CD4-positive, alpha-beta T cell treated with Interleukin-2 at 100 ng/mL for 4 hours (primary cell): ENCODE measurements around the gene UBE2V1.

Source experiments
- DNase-seq: peaks from one replicate; pipeline ENCODE4 v3.0.0-alpha.2; 2020; ENCODE audit warnings: low spot score

The UBE2V1 gene

DNA sequence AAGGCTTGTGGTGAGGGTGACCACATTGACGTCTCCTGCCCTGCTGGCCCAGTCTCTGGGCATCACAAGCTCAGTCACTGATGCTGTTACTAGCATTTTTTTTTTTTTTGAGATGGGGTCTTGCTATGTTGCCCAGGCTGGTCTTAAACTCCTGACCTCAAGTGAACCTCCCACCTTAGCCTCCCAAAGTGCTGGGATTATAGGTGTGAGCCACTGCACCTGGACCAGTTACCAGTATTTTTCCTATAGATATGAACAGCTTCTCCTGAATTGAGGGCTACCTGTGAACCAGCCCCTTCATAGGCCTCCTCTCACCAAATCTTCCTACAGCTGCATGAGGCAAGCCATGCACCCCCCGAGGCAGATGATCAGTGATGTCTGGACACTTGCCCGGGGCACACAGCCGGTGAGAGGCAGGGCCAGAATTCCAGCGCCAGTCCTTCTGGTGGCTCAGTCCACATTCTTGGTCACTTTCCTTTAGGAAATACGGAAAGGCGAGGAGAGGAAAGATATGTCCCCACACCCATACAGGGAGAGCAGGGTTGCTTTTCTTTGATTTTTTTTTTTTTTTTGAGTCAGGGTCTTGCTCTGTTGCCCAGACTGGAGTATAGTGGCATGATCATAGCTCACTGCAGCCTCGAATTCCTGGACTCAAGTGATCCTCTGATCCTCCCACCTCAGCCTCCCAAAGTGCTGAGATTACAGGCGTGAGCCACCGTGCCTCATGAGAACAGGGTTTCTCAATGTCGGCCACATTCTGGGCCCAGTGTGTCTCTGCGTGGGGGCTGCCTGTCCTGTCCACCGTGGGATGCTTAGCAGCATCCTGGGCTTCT lies 50.7 kb downstream of the UBE2V1 start:
- no peak for DNase-seq

DNA sequence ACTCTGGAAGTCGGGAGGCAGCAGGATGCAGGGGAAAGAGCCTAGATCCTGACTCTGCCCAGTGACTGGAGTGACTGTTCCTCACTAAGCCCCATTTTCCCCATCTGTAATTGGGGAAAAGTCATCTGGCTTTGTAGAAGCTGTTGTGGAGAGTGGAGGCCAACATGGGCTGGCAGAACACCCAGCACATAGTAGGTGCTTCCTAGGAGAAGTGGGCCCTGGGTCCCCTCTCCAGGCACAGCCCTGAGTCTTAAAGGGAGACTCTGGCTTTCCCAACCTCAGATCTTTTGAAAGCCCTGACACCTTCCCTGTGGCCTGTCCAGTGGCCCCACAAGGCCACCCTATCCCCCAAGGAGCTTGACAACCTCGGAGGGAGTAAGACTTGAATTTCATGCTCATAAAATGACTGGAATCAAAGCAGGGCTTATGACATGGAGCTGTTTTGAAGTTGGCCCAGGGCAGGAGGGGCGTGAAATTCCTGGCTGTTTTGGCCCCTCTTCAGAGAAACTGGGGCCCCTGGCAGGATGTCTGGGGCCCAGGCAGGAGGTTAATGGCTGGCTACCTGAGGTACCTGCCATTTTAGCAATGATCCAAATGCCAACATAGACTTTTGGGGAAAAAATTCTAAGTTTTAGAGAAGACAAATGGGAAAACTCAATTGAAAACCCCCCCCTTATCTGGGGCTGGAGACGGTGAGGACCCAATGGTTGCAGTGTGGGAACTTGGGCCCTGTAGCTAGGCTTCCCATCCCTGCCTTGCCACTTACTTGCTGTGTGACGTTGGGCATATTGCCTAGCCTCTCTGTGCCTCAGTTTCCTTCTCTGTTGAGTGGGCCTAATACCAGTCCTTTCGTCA lies 51.6 kb downstream of the UBE2V1 start:
- no peak for DNase-seq

DNA sequence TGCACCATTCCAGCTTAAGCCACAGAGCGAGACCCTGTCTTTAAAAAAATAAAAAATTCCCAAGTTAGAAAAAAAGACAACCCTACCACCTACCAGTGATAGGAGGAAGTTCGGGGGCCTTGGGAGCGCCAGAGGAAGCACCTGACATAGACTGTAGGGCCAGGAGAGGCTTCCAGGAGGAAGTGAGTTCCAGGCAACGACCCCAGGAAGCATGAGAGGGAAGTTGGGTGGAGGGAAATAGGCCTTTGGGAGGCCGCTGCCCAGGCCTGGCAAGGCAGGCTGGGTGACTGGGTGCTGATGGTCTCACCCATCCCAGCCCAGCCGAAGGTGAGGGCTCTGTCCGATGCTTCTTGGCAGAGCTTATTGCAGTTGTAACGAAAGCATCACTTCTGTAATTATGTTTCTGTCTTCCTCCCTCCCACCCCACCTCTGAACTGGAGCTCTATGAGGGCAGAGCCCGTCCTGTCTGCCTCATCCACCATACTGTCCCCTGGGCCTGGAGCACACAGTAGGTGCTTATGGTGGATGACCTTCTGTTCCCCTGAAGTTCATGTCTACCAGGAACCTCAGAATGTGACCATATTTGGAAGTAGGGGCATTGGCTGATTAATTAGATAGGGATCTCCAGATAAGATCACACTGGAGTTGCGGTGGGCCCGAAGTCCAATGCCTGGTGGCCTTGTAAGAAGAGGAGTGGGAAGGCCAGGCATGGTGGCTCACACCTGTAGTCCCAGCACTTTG lies 54.1 kb downstream of the UBE2V1 start:
- DNase-seq = no peak

DNA sequence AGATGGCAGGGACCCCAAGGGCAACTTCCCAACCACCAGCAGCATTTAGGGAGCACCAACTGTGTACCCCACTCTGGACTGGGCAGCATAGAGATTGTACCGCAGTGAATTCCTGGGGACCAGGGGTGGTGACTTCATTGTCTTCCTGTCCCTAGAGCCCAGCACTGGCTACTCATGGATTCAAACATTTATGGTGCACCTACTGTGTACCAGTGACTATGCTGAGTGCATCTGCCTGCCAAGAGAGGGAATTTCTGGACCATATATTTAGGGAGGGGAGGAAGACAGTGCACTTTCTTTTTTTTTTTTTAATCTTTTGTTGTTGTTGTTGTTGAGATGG lies 55.3 kb downstream of the UBE2V1 start:
- DNase-seq = no peak

DNA sequence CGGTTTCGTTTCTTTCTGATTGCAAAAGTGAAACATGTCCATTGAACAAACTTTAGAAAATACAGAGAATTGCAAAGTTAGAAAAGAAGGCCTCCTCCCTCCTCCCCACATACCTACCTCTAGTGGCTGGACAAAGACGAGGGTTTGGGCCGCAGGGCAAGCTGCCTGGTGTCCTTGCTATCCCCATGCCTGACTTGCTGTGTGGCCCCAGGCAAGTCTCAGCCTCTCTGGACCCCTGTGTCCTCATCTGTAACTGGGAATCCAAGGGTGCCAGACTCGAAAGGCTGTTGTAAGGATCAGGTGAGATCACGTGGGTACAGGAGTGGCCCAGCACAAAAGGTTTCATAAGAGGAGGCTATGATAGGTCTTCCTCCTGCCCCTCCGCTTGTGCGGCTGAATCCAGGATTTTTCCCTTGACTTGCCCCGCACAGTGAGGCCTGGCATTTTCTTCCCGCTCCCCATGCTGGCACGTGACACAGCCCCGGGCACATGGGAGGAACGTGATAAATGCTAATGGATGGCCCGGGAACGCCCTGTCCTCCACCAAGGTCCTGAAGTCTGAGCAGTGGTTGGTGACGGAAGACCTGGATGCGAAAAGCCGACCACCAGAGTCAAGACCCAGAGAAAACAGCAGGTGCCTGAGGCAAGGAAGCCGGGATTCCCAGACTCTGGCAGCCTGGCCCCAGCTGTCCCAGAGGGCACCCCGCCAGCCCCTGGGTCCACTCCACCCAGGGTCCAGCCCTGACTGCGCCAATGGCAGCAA lies 55.8 kb downstream of the UBE2V1 start:
- DNase-seq = no peak

DNA sequence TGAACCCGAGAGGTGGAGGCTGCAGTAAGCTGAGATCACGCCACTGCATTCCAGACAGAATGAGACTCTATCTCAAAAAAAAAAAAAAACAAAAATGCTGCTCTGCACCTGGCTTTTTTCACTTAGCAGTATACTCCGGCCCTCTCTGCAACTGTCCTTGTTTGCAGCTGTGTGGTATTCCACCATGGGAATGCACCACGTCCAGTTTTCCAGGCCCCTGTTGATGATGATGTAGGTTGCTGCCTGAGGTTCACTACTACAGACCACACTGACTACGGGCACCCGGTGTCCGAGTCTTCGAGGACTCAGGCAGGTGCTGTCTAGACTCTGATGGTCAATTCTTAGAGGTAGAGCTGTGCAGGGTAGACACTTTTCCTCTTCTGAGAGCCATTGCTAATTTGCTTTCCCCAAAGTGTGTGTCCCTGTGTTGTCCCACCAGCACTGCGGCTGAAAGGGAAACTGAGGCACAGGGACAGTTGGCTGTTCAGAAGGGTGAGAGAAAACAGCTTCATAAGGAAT lies 56.5 kb downstream of the UBE2V1 start:
- no peak for DNase-seq

DNA sequence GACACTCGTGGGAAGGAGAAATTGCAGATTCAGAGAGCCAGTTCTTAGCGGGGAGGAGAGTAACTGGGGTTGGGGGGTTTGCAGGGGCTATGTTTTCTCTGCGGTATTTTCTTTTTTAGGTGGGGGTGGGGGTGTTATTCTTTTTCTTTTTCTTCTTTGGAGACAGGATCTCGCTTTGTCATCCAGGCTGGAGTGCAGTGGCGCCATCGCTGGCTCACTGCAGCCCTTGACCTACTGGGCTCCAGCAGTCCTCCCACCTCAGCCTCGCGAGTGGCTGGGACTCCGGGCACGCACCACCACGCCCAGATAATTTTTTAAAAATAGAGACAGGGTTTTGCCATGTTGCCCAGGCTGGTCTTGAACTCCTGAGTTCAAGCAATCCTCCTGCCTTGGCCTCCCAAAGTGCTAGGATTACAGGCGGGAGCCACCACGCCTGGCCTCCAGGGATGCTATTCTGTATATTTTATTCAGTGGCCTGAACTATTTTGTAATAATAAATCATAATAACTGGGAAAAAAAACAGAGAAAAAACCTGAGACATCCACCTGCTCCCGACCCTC lies 57.3 kb downstream of the UBE2V1 start:
- DNase-seq = no peak

DNA sequence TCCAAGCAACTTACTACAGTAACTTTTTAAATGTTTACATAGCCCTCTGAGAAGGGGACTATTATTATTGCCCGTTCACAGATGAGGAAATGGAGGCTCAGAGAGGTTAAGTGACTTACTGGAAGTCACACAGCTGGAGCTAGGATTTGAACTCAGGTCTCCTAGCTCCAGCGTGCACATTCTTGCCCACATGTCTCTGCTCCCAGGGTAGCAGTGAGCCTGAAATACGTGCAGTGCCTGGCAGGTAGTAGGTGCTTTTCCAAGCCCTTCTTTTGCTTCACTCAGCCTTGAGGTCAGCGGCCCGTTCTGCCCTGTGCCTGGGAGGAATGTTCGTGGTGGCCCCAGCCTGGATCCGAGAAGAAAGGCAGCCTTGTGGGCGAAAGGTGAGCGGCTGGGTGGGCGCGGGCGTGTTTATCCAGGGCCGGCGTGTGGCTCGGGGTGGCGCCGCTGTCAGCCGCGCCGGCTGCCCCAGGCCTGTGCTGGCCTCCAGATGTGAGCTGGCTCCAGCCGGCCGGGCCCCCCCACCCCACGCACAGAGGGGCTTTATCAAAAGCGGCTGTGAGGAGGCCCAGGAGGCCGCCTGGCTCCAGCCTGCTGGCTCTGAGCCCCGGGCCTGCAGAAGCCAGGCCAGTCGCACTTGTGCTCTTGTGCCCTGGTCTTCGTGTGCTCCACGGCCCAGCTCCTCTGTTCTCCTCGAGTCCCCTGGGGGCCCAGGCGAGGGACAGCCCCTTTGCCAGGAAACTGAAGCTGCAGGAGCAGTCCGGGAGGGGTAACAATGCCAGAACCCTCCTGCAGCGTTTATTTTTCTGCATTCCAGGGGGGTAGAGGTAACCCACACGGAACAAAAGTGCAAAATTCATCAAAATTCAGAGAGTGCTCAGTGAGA lies 58.1 kb downstream of the UBE2V1 start:
- no peak for DNase-seq

DNA sequence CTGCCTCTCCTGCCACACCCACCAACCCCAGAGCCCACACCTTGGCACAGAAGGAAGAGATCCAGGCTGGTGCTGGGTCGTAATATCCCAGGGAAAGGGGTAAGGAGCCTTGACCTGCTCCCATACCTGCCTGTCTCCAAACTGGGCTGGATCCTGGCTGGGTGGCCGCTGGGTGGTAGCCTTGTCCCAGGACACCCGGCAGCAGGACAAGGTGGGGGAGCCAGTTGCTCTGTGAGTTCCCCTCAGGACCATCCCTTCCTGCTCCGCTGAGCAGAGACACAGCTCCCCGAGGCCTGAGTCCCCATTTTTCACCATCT lies 58.8 kb downstream of the UBE2V1 start:
- DNase-seq = no peak

DNA sequence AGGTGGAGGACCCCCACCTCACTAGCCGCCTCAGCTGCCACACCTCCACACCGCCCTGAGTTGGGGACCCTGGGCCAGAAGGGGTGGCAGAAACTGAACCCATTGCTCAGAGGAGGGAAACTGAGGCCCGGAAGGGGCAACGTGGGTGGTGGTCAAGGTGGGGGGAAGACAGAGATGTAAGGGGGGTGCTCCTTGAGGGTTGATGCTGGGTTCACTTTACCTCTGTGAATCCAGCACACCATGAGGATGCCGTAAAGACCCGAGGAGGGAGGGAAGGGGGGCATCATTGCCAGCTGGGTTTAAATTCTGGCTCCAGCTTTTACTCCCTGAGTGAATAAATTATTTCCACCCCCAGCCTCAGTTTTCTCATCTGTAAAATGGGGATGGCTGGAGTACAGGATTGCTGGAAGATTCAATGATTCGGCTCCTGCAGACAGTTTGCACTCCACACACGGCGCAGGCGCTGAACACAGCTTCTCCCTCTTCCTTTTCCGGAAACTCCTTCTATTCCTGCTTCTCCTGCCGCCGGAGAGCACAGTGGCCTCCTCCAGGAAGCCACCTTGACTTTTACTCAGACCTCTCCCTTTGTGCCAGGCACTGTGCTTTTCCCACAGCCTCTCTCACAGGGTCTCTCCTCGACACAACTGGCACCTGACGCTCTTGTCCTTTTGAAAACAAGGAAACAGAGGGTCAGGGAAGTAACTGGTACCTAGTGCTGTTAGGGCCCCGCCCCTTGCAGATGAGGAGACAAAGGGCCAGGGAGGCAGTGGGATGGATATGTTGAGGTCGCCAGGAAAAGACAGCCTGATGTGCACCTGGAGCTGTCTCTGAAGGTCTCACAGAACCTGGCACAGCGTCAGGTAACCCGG lies 59.4 kb downstream of the UBE2V1 start:
- no peak for DNase-seq

DNA sequence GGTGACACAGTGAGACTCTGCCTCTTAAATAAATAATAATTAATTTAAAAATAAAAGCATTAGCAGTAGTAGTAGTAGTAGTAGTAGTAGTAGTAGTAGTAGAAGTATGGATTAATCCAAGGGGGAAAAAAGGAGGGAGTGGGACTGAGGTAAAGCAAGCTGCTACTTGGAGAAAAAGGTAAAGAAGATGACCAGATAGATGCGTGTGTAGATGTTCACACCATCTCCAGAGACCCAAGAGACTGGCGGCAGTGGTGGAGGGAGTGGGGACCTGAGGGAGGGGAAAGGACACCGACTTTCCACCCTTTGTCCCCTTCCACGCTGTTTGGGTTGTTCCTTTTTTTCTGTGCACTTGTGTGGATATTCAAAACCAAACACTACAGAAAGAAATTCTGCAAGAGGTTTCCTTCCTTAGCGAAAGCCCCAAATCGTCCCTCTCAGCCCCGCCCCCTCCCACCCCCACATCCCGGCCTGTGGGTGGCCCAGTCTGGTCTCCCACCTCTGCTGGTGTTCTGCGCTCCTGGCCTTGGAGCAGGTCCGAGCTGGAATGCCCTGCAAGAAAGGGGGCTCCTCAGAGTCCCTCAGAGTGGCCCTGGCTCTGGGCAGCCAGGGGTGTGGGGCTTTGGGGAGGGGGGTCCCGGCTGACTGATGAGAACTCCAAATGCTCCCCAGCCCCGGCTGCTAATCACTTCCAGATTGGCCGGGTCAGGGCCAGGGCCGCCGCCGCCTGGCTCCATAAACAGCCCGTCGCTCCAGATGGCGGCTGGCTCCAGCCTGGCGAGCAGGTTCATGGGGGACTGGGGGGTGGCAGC lies 60.2 kb downstream of the UBE2V1 start:
- no peak for DNase-seq

DNA sequence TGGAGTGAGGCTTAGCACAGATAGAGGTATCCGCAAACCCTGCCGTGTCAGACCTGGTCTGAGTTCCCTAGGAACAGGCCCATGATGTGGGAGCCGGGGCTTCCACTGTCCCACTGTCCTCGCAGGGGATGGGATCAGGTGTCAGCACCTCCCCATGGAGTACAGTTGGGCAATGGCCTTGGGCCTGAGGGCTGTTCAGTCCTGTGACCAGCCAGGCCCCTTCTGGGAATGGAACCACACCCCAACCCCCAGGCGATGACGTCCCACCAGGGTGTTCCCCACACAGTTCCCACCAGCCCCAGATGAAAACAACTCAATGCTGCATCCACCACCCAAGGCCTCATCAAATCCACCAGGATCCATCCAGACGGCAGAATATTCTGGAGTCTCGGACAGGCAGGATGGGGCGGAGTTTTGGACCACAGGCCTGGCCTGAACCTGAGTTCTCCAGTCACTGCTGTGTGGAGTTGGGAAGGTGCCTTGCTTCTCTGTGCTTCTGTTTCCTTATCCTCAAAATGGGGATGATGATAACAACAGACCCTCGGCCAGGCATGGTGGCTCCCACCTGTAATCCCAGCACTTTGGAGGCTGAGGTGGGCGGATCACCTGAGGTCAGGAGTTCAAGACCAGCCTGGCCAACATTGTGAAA lies 62.2 kb downstream of the UBE2V1 start:
- no peak for DNase-seq

DNA sequence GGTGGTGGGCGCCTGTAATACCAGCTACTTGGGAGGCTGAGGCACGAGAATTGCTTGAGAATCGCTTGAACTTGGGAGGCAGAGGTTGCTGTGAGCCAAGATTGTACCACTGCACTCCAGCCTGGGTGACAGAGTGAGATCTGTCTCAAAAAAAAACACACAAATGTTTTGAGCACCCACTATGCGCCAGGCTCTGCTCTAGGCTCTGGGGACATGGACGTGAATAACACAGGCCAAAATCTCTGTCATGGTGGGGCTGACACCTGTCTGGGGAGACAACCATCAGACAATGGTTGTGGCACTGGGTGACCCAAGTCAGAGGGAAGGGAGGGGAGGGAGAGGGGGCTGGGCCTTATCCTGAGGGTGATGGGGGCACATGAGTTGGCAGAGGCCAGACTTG lies 62.7 kb downstream of the UBE2V1 start:
- DNase-seq = no peak

DNA sequence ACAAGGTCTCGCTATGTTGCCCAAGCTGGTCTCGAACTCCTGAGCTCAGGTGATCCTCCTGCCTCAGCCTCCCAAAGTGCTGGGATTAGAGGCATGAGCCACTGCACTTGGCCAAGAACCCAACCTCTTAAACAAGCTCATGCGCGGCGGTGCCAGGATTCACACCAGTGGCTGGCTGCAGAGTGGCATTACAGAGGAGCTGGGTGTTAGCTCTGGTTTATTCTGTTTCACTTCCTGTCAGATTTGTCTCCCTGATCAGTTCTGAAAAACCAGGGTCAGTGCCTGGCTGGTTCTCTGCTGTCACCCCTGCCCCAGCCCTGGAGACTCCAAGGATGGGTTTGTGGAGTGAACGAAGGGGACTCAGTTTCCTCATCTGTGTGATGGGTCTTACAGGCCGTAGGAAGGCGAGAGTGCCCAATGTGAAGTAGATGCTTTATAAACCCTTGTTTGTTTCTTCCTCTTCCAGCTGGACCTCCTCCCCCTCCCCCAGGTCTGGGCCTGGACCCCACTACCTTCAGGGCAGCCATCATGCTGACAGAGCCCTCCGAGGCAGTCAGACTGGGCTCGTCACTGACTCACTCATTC lies 63.4 kb downstream of the UBE2V1 start:
- no peak for DNase-seq

DNA sequence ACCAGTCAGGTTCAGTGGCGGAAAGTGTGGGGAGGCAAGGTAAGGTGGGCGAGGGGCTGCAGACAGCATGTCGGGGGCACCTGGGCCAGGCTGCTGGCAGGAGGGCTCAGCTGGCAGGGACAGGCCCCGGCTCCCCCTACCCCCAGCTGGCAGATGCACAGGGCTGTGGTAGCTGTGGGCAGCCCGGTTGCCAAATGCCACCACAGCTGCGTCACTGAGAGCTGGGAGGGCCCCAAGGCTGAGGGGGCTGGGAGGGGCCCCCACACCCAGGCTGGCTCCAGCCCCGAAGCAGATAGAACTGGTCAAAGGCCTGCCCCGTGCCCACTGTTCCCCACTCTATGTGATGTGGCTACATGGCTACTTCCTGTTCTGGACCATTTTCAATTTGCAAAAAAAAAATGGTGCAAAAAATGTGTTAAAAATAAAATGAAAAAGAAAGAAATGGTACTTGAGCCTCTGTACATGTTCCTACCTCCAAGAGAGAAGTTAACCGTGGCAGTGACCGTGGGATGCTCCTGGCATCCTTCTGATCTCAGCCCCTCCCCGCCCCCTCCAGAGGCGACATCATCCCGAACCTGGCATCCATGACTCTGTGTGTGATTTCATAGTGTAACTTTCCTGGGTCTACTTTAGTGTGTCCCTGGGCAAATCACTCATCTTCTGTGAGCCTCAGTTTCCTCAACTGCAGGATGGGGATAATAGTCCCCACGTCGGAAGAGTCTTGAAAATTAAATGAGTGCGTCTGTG lies 64.4 kb downstream of the UBE2V1 start:
- no peak for DNase-seq

DNA sequence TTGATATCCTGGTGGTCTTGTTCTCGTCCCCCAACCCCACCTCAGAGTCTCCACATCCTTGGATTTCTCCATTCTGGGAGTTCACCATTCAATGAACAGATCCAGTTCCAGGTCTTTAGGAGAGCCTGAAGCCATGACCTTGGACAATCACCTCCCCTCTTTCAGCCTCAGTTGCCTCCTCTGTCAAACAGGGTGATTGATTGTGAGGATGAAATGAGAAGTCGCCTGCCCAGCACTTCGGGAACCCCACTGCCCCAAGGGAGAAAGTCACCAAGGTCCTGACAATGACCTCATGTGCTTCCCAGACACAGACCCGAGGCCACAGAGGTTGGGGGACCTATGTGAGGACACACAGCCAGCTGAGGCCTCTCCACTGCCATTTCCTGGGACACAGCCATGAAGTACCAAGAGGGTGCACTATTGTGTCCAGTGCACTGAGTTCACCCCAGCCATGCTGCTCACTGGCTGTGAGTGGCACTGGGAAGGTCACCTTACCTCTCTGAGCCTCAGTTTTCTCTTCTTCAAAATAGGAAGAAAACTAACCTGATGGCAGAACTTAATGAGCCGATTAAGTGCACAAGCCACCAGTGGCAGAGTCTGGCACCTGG lies 68.5 kb downstream of the UBE2V1 start:
- no peak for DNase-seq
